Thyroid gland (tissue), 4 donors: ENCODE data around the gene ANKRD55. TPM values are rescaled to one million over a fixed set of nuclear protein-coding genes. Genes with fewer than 3 reads are reported as not detected.

Experiments used
- DNase-seq, 2 donors: peaks; one replicate each; pipeline ENCODE4 v3.0.0-alpha.2; 2019
- H3K27ac ChIP-seq, 3 donors: fragments of 200-600 bp; sonication (generic); 1 replicate in 2 of 3; 2 replicates in 1 of 3; pipeline ENCODE4 v1.5.1; 2016 to 2019; ENCODE audit warnings: mild to moderate bottlenecking in 1 of 3, moderate library complexity in 1 of 3
- H3K27me3 ChIP-seq: fragments of 200-600 bp; sonication (generic); one replicate; pipeline ENCODE4 v1.5.1; 2019
- H3K36me3 ChIP-seq, 2 donors: fragments of 200-600 bp; sonication (generic); one replicate each; pipeline ENCODE4 v1.5.1; 2016 to 2019
- H3K4me1 ChIP-seq, 2 donors: fragments of 200-600 bp; sonication (generic); one replicate each; pipeline ENCODE4 v1.5.1; 2017 to 2019
- H3K4me3 ChIP-seq, 3 donors: fragments of 200-600 bp; sonication (generic); replicated peaks in 1 of 3; 1 replicate in 2 of 3; 2 replicates in 1 of 3; pipeline ENCODE4 v1.5.1; 2016; ENCODE audit warnings: mild to moderate bottlenecking in 1 of 3
- H3K9me3 ChIP-seq: fragments of 200-600 bp; sonication (generic); one replicate; pipeline ENCODE4 v1.5.1; 2017
- POLR2A ChIP-seq, 2 donors: fragments of 450-650 bp; IDR thresholded peaks; one replicate each; pipeline ENCODE4 v1.6.1; 2017; ENCODE audit warnings: antibody characterized with exemption in 2 of 2, mild to moderate bottlenecking in 2 of 2, moderate library complexity in 1 of 2
- WGBS, 2 donors: methylation state at CpG; one replicate each; pipeline ENCODE4 v1.1.5; 2017; 5-methylcytosine and 5-hydroxymethylcytosine counted together
- intact Hi-C: fragments of 100-400 bp; cut with DNase I; formaldehyde crosslinking; loops from one replicate; pipeline ENCODE4 v1.15.1; 2023
- total RNA-seq, 4 donors: library from RNA; depleted of rRNA; stranded (reverse); fragments of >200 nt; gene quantifications; one replicate each; pipeline ENCODE4 v1.2.3, GENCODE V29; 2016
- TF ChIP-seq, protein P1 (sequence below), 6 experiments: fragments of 200-600 bp in 3 of 6; fragments of 450-650 bp in 3 of 6; sonication (generic) in 3 of 6; IDR thresholded peaks; one replicate each; pipeline ENCODE4 v1.5.1; 2016 to 2019; ENCODE audit warnings: antibody characterized with exemption in 6 of 6, mild to moderate bottlenecking in 2 of 6, inconsistent platforms in 1 of 6, moderate library complexity in 1 of 6

The ANKRD55 gene
- total RNA-seq, 4 donors from 2014 or later = 0.22 to 0.94 TPM; not detected in 2

GRCh38 chr5:56176871-56177533 lies 56.1 kb downstream of the ANKRD55 start:
- no peak overlapping the region for H3K27ac ChIP-seq
- no peaks in the 10 kb centered on the region for H3K9me3 ChIP-seq
- DNase-seq = no peak
- intact Hi-C loops = no loop called here
- no peak overlapping the region for H3K4me3 ChIP-seq
- TF ChIP-seq, protein P1, sequence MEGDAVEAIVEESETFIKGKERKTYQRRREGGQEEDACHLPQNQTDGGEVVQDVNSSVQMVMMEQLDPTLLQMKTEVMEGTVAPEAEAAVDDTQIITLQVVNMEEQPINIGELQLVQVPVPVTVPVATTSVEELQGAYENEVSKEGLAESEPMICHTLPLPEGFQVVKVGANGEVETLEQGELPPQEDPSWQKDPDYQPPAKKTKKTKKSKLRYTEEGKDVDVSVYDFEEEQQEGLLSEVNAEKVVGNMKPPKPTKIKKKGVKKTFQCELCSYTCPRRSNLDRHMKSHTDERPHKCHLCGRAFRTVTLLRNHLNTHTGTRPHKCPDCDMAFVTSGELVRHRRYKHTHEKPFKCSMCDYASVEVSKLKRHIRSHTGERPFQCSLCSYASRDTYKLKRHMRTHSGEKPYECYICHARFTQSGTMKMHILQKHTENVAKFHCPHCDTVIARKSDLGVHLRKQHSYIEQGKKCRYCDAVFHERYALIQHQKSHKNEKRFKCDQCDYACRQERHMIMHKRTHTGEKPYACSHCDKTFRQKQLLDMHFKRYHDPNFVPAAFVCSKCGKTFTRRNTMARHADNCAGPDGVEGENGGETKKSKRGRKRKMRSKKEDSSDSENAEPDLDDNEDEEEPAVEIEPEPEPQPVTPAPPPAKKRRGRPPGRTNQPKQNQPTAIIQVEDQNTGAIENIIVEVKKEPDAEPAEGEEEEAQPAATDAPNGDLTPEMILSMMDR (IDR thresholded peaks at IDR 0.05) = no peak
- H3K36me3 ChIP-seq = no peaks in the 10 kb centered on the region
- 60 to 72% methylated on average over 4 of the region's 4 CpGs for WGBS, 2 donors
- peaks cover 0 to 11% of the 10 kb centered on the region in 2 donors for H3K4me1 ChIP-seq
- no peaks in the 10 kb centered on the region for H3K27me3 ChIP-seq

DNA sequence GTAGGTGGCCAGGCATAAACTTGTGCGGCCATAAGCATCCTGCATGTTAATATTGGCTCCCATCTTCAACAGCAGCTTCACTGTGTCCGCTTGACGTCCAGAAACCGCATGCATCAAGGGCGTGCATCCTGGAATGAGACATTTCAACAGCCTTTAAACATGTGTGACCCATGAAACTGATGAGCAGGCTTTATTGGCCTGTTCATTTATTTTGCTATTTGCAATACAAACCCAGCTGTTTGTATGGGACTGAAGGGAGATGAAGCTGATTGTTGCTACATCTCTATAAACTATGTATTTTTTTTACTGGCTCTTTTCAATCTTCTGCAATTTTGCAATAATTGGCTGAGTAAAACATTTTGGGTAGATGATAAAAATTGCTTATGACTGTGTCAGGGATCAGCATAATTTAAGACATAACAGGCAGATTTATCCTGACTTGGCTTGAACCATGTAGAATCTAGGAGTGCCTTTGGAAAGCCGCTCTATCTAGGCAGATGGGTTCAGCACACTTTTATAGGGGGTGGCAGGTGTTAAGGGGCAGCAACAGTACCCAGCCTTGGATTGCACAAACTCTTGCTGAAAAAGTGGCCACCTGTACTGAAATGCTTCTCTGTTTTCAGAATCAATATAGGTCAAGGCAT lies 56.9 kb downstream of the ANKRD55 start:
- Histone ChIP-seq H3K27ac (no peak overlapping the region), H3K36me3 (no peaks in the 10 kb centered on the region), H3K4me1 (peaks cover 0 to 11% of the 10 kb centered on the region in 2 donors), H3K27me3 (no peaks in the 10 kb centered on the region), H3K9me3 (no peaks in the 10 kb centered on the region), H3K4me3 (no peak overlapping the region)
- no peak for TF ChIP-seq POLR2A (IDR thresholded peaks at IDR 0.05)
- TF ChIP-seq, protein P1 (IDR thresholded peaks at IDR 0.05) = no peak
- intact Hi-C loops = no loop called here
- 84 to 88% methylated on average over 6 of the region's 6 CpGs for WGBS, 2 donors
- no peak for DNase-seq

- TF ChIP-seq POLR2A (IDR thresholded peaks at IDR 0.05) = no peak
- TF ChIP-seq, protein P1 (IDR thresholded peaks at IDR 0.05) = no peak
- intact Hi-C loops = no loop called here
Observed at GRCh38 chr5:56175488-56175887, 57.6 kb downstream of the ANKRD55 start.

GRCh38 chr5:56175021-56175420 lies 58.1 kb downstream of the ANKRD55 start:
- H3K27ac ChIP-seq = no peak overlapping the region

More at GRCh38 chr5:56175488-56175887, 57.6 kb downstream of the ANKRD55 start:
- no peaks in the 10 kb centered on the region for H3K9me3 ChIP-seq
- no peaks in the 10 kb centered on the region for H3K27me3 ChIP-seq
- peaks cover 0 to 11% of the 10 kb centered on the region in 2 donors for H3K4me1 ChIP-seq
- H3K27ac ChIP-seq = no peak overlapping the region
- H3K36me3 ChIP-seq = no peaks in the 10 kb centered on the region
- no peak overlapping the region for H3K4me3 ChIP-seq
- DNase-seq = no peak
- 55 to 60% methylated on average over 3 of the region's 3 CpGs for WGBS, 2 donors

More at GRCh38 chr5:56175021-56175420, 58.1 kb downstream of the ANKRD55 start:
- H3K36me3 ChIP-seq = no peaks in the 10 kb centered on the region
- TF ChIP-seq POLR2A (IDR thresholded peaks at IDR 0.05) = no peak
- TF ChIP-seq, protein P1 (IDR thresholded peaks at IDR 0.05) = no peak
- H3K4me1 ChIP-seq = peaks cover 0 to 11% of the 10 kb centered on the region in 2 donors
- no peak overlapping the region for H3K4me3 ChIP-seq
- intact Hi-C loops = no loop called here
- no peaks in the 10 kb centered on the region for H3K9me3 ChIP-seq
- DNase-seq = no peak
- H3K27me3 ChIP-seq = no peaks in the 10 kb centered on the region
